ENCODE data around the gene HSPB1.
A peak's percentile ranks its signal among the peaks of the same experiment; 100 is the strongest.
"Not testable (repeated sequence)": the region's sequence is repeated elsewhere in the genome, so short reads cannot be mapped to it uniquely, and the experiment has no call there.

HSPB1 gene

GRCh38 chr7:76281706-76282343 lies 20.6 kb upstream of the HSPB1 start:
- FAIRE-seq, result no peak

GRCh38 chr7:76282344-76283253 lies 19.9 kb upstream of the HSPB1 start:
- no peak for FAIRE-seq

- FAIRE-seq, result no peak
Measured at GRCh38 chr7:76283254-76284159, 19.0 kb upstream of the HSPB1 start.

- FAIRE-seq, result no peak
Measured at GRCh38 chr7:76285604-76286374, 16.7 kb upstream of the HSPB1 start.

- FAIRE-seq, result no peak
Measured at GRCh38 chr7:76286842-76287403, 15.6 kb upstream of the HSPB1 start.

GRCh38 chr7:76290847-76291350 lies 11.6 kb upstream of the HSPB1 start:
- not testable (repeated sequence) for FAIRE-seq

- peak; percentile 96 for FAIRE-seq
Measured at GRCh38 chr7:76291351-76292212, 10.9 kb upstream of the HSPB1 start.

GRCh38 chr7:76292213-76292573 lies 10.3 kb upstream of the HSPB1 start:
- FAIRE-seq, result no peak

GRCh38 chr7:76292911-76293310 lies 9.6 kb upstream of the HSPB1 start:
- not testable (repeated sequence) for FAIRE-seq

- FAIRE-seq, result no peak
Measured at GRCh38 chr7:76293407-76293901, 9.0 kb upstream of the HSPB1 start.

- FAIRE-seq, result peak; percentile 80
Measured at GRCh38 chr7:76294344-76295024, 8.0 kb upstream of the HSPB1 start.

- FAIRE-seq, result no peak
Measured at GRCh38 chr7:76296743-76297740, 5.4 kb upstream of the HSPB1 start.

GRCh38 chr7:76300166-76300731 lies 2.2 kb upstream of the HSPB1 start:
- FAIRE-seq, result no peak

- FAIRE-seq, result no peak
Measured at GRCh38 chr7:76301000-76301399, 1.5 kb upstream of the HSPB1 start.

- FAIRE-seq, result peak; percentile 73
Measured at GRCh38 chr7:76303202-76304147, 1.0 kb downstream of the HSPB1 start.

- FAIRE-seq, result no peak
Measured at GRCh38 chr7:76304888-76305375, 2.5 kb downstream of the HSPB1 start.

GRCh38 chr7:76308874-76309273 lies 6.4 kb downstream of the HSPB1 start:
- FAIRE-seq, result not testable (repeated sequence)
